HepG2 (cell line): ENCODE results near the gene DDRGK1. TPM values are rescaled to one million over a fixed set of nuclear protein-coding genes. Genes with fewer than 3 reads are reported as not detected.
A peak's percentile ranks its signal among the peaks of the same experiment; 100 is the strongest.

ENCODE experiments used
- ATF7 ChIP-seq, 2 experiments: fragments of 450-650 bp in 1 of 2; sonication (generic) in 1 of 2; formaldehyde crosslinking in 1 of 2; IDR thresholded peaks; 2 replicates each; pipeline versions ENCODE4 v1.4.0 to v1.6.1; 2016 to 2020; ENCODE audit warnings: antibody characterized with exemption in 1 of 2, mild to moderate bottlenecking in 1 of 2, missing genetic modification reagents in 1 of 2
- DNMT1 ChIP-seq: sonication (generic); formaldehyde crosslinking; IDR thresholded peaks from 2 replicates; pipeline ENCODE4 v1.5.1; 2020; ENCODE audit warnings: mild to moderate bottlenecking, missing genetic modification reagents
- GATAD2A ChIP-seq: IDR thresholded peaks from 2 replicates; pipeline ENCODE4 v1.6.1; 2016
- HMGXB3 ChIP-seq: sonication (generic); formaldehyde crosslinking; IDR thresholded peaks from 2 replicates; pipeline ENCODE4 v1.4.0; 2020; ENCODE audit warnings: missing genetic modification reagents, borderline replicate concordance
- RNF219 ChIP-seq: sonication (generic); formaldehyde crosslinking; IDR thresholded peaks from 2 replicates; pipeline ENCODE4 v1.5.0; 2020; ENCODE audit warnings: mild to moderate bottlenecking, missing genetic modification reagents
- SIX4 ChIP-seq: sonication (generic); formaldehyde crosslinking; IDR thresholded peaks from 2 replicates; pipeline ENCODE4 v1.4.0; 2020; ENCODE audit warnings: missing genetic modification reagents
- TBL1XR1 ChIP-seq: fragments of 150-350 bp; IDR thresholded peaks from 2 replicates; pipeline ENCODE4 v1.6.1; 2014; ENCODE audit warnings: borderline replicate concordance, low read length; ENCODE audit not compliant: partially characterized antibody
- TERF1 ChIP-seq: sonication (generic); formaldehyde crosslinking; IDR thresholded peaks from 2 replicates; pipeline ENCODE4 v1.8.0; 2022; ENCODE audit warnings: mild to moderate bottlenecking, missing genetic modification reagents, moderate library complexity
- ZBTB7B ChIP-seq: sonication (generic); formaldehyde crosslinking; IDR thresholded peaks from 2 replicates; pipeline ENCODE4 v1.4.0; 2020; ENCODE audit warnings: missing genetic modification reagents
- ZNF121 ChIP-seq: sonication (generic); formaldehyde crosslinking; IDR thresholded peaks from 2 replicates; pipeline ENCODE4 v1.5.0; 2020; ENCODE audit warnings: mild to moderate bottlenecking, missing genetic modification reagents
- ZNF124 ChIP-seq: sonication (generic); formaldehyde crosslinking; IDR thresholded peaks from 2 replicates; pipeline ENCODE4 v1.4.0; 2020; ENCODE audit warnings: missing genetic modification reagents
- ZNF354B ChIP-seq: sonication (generic); formaldehyde crosslinking; IDR thresholded peaks from 2 replicates; pipeline ENCODE4 v1.8.0; 2022; ENCODE audit warnings: mild to moderate bottlenecking, missing genetic modification reagents
- ZNF574 ChIP-seq: sonication (generic); formaldehyde crosslinking; IDR thresholded peaks from 2 replicates; pipeline ENCODE4 v1.4.0; 2020; ENCODE audit warnings: missing genetic modification reagents
- ZNF713 ChIP-seq: sonication (generic); formaldehyde crosslinking; IDR thresholded peaks from 2 replicates; pipeline ENCODE4 v1.4.0; 2020; ENCODE audit warnings: mild to moderate bottlenecking, missing genetic modification reagents
- ZXDC ChIP-seq: sonication (generic); formaldehyde crosslinking; IDR thresholded peaks from 2 replicates; pipeline ENCODE4 v1.5.0; 2020; ENCODE audit warnings: mild to moderate bottlenecking, missing genetic modification reagents
- polyA plus RNA-seq, 8 experiments: library from polyadenylated mRNA; depleted of rRNA in 3 of 8; stranded (reverse) in 7 of 8; unstranded in 1 of 8; fragments of >200 nt; fragmentation: Illumina TruSeq in 4 of 8; extraction: Trizol in 4 of 8; gene quantifications; 2 replicates each; pipeline versions ENCODE4 v1.2.1 to v1.2.3, GENCODE V29; 2011 to 2016; ENCODE audit warnings: low read depth in 4 of 8, missing spikeins in 1 of 8, mixed read lengths in 1 of 8; ENCODE audit not compliant: insufficient read depth in 1 of 8
- total RNA-seq, 5 experiments: library from RNA; depleted of rRNA; stranded (reverse); fragments of >200 nt; fragmentation: Illumina TruSeq; extraction: Trizol; gene quantifications; 2 replicates each; pipeline ENCODE4 v1.2.3, GENCODE V29; 2016; ENCODE audit warnings: low read depth in 1 of 5

The DDRGK1 gene
- total and polyA plus RNA-seq, 2 of the 13 experiments (the other 11 are each of a cell fraction or from before 2014, with no cell fraction given): 96.7 to 149 TPM

GRCh38 chr20:3231889-3232588, 27.6 kb upstream of the DDRGK1 start (continued):
- TF ChIP-seq ZNF574 (peak; percentile 74), ZBTB7B (CRISPR knock-in tag) (peak; percentile 98), TBL1XR1 (peak; percentile 96), ZNF713 (CRISPR knock-in tag) (0 out of 2 replicates have a peak, but pooled peaks have one; percentile 43), HMGXB3 (CRISPR knock-in tag) (no peak), SIX4 (CRISPR knock-in tag) (no peak), ZNF121 (CRISPR knock-in tag) (peak; percentile 51), ZNF354B (CRISPR knock-in tag) (no peak), TERF1 (CRISPR knock-in tag) (no peak), ZXDC (CRISPR knock-in tag) (no peak), RNF219 (no peak), GATAD2A (CRISPR knock-in tag) (peak; percentile 86), ZNF124 (CRISPR knock-in tag) (peak; percentile 39; the same call in 1 of the 2 replicates), ATF7 (IDR thresholded peaks at IDR 0.05) (no peak), ATF7 (CRISPR knock-in tag; IDR thresholded peaks at IDR 0.05) (peak; percentile 68), DNMT1 (CRISPR knock-in tag) (no peak)
